Glutamatergic neuron (in vitro differentiated cells): ENCODE data around the gene MSRB1. TPM values are rescaled to one million over a fixed set of nuclear protein-coding genes. Genes with fewer than 3 reads are reported as not detected.

Experiments used
- DNase-seq: peaks from one replicate; pipeline ENCODE4 v3.0.0; 2022
- H3K27ac Mint-ChIP-seq: one replicate; pipeline ENCODE4 v1.8.0; 2020; ENCODE audit warnings: mild to moderate bottlenecking, mixed read lengths, inconsistent platforms; ENCODE audit not compliant: unreplicated experiment
- H3K27me3 Mint-ChIP-seq: one replicate; pipeline ENCODE4 v1.8.0; 2020; ENCODE audit warnings: mild to moderate bottlenecking, moderate library complexity, mixed read lengths, inconsistent platforms; ENCODE audit not compliant: unreplicated experiment
- H3K36me3 Mint-ChIP-seq: one replicate; pipeline ENCODE4 v1.8.0; 2020; ENCODE audit warnings: mild to moderate bottlenecking, mixed read lengths, inconsistent platforms; ENCODE audit not compliant: unreplicated experiment
- H3K4me1 Mint-ChIP-seq: one replicate; pipeline ENCODE4 v1.8.0; 2020; ENCODE audit warnings: mild to moderate bottlenecking, low read depth, mixed read lengths, inconsistent platforms; ENCODE audit not compliant: unreplicated experiment
- H3K4me3 Mint-ChIP-seq: one replicate; pipeline ENCODE4 v1.8.0; 2020; ENCODE audit warnings: mild to moderate bottlenecking, mixed read lengths, inconsistent platforms; ENCODE audit not compliant: unreplicated experiment
- H3K9me3 Mint-ChIP-seq: one replicate; pipeline ENCODE4 v1.8.0; 2020; ENCODE audit warnings: mild to moderate bottlenecking, moderate library complexity, mixed read lengths, inconsistent platforms; ENCODE audit not compliant: unreplicated experiment
- CTCF ChIP-seq: fragments of 200-600 bp; sonication (generic); IDR thresholded peaks from one replicate; pipeline ENCODE4 v1.5.0; 2021; ENCODE audit not compliant: partially characterized antibody, unreplicated experiment
- total RNA-seq: library from RNA; stranded (reverse); fragmentation: NEBNext Ultra II Directional; extraction: Animal tissue kit (Norgen Biotek cat#: 25700); gene quantifications from one replicate; pipeline ENCODE4 v1.2.1, GENCODE V29; 2021; ENCODE audit not compliant: unreplicated experiment

MSRB1 gene
- total RNA-seq, 1 donor from 2014 or later = 50.9 TPM

- Mint-ChIP-seq H3K4me1 (peaks cover 2% of the 10 kb centered on the region), H3K27me3 (peaks cover 7% of the 10 kb centered on the region), H3K9me3 (peaks cover 1% of the 10 kb centered on the region), H3K4me3 (no peak overlapping the region), H3K27ac (no peak overlapping the region), H3K36me3 (no peaks in the 10 kb centered on the region)
- no peak for DNase-seq
- TF ChIP-seq CTCF = no peak
These were observed 36.7 kb downstream of the MSRB1 start for GRCh38 chr16:1906055-1906845.

- H3K9me3 Mint-ChIP-seq = peaks cover 1% of the 10 kb centered on the region
- H3K27me3 Mint-ChIP-seq = peaks cover 4% of the 10 kb centered on the region
- no peak for TF ChIP-seq CTCF
- peaks cover 2% of the 10 kb centered on the region for H3K4me1 Mint-ChIP-seq
- no peak overlapping the region for H3K4me3 Mint-ChIP-seq
- DNase-seq = no peak
- H3K36me3 Mint-ChIP-seq = no peaks in the 10 kb centered on the region
- no peak overlapping the region for H3K27ac Mint-ChIP-seq
These were observed 38.9 kb downstream of the MSRB1 start for GRCh38 chr16:1903845-1904840.

GRCh38 chr16:1903220-1903574 is 39.8 kb downstream of the MSRB1 start:
- H3K9me3 Mint-ChIP-seq = peaks cover 1% of the 10 kb centered on the region
- no peaks in the 10 kb centered on the region for H3K36me3 Mint-ChIP-seq
- H3K4me3 Mint-ChIP-seq = no peak overlapping the region
- H3K27me3 Mint-ChIP-seq = peaks cover 2% of the 10 kb centered on the region
- DNase-seq = no peak
- TF ChIP-seq CTCF = no peak
- H3K27ac Mint-ChIP-seq = no peak overlapping the region
- no peaks in the 10 kb centered on the region for H3K4me1 Mint-ChIP-seq

- Mint-ChIP-seq H3K4me3 (no peak overlapping the region), H3K27me3 (peaks cover 3% of the 10 kb centered on the region), H3K27ac (no peak overlapping the region), H3K36me3 (no peaks in the 10 kb centered on the region), H3K9me3 (peaks cover 1% of the 10 kb centered on the region), H3K4me1 (no peaks in the 10 kb centered on the region)
- TF ChIP-seq CTCF = no peak
- DNase-seq = no peak
These were observed 40.3 kb downstream of the MSRB1 start for GRCh38 chr16:1902547-1903219.
